Peyer's patch (tissue), 4 donors: ENCODE measurements around the gene ACAP2.

Experiments
- POLR2A ChIP-seq, 2 donors: fragments of 450-650 bp; IDR thresholded peaks; one replicate each; pipeline ENCODE4 v1.5.1; 2017; ENCODE audit warnings: antibody characterized with exemption in 2 of 2, mild to moderate bottlenecking in 2 of 2, moderate library complexity in 2 of 2
- TF ChIP-seq, protein P1 (sequence below), 6 experiments: fragments of 450-650 bp in 4 of 6; fragments of 200-600 bp in 2 of 6; sonication (generic) in 1 of 6; IDR thresholded peaks; one replicate each; pipeline ENCODE4 v1.5.1; 2017 to 2019; ENCODE audit warnings: antibody characterized with exemption in 6 of 6, mild to moderate bottlenecking in 3 of 6, moderate library complexity in 1 of 6

DNA sequence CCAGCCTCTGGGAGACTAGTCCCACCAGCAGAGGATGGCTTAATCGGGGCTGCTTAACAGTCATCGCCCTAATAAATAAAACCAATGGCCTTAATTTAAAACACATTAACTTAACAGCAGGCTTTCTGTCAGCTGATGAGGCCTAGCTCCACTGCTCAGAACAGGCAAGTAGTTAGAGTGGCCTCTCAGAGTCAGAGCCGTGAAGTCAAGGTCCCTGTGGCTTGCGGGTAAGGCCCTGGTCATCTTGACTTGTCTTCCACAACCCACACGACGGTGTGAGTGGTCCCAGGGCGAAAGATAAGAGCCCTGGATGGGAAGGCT lies 183.7 kb downstream of the ACAP2 start:
- TF ChIP-seq, protein P1, sequence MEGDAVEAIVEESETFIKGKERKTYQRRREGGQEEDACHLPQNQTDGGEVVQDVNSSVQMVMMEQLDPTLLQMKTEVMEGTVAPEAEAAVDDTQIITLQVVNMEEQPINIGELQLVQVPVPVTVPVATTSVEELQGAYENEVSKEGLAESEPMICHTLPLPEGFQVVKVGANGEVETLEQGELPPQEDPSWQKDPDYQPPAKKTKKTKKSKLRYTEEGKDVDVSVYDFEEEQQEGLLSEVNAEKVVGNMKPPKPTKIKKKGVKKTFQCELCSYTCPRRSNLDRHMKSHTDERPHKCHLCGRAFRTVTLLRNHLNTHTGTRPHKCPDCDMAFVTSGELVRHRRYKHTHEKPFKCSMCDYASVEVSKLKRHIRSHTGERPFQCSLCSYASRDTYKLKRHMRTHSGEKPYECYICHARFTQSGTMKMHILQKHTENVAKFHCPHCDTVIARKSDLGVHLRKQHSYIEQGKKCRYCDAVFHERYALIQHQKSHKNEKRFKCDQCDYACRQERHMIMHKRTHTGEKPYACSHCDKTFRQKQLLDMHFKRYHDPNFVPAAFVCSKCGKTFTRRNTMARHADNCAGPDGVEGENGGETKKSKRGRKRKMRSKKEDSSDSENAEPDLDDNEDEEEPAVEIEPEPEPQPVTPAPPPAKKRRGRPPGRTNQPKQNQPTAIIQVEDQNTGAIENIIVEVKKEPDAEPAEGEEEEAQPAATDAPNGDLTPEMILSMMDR (IDR thresholded peaks at IDR 0.05) = no peak
- no peak for TF ChIP-seq POLR2A (IDR thresholded peaks at IDR 0.05)
